Measurements from ENCODE around the gene PTPRZ1. TPM values are rescaled to one million over a fixed set of nuclear protein-coding genes. Genes with fewer than 3 reads are reported as not detected.

PTPRZ1 gene
- total RNA-seq, 1 donor from 2014 or later, result 154 TPM

GRCh38 chr7:121874298-121874697 lies 1.3 kb downstream of the PTPRZ1 start:
- Histone ChIP-seq H2AFZ (replicated peaks) (no peak overlapping the region), H3K27ac (no peak overlapping the region), H3K27me3 (no peaks in the 10 kb centered on the region), H3K36me3 (no peaks in the 10 kb centered on the region), H3K9ac (peak overlapping the region; percentile 74), H3F3A (ENCODE audit: low read depth) (peaks cover 34% of the 10 kb centered on the region), H3K4me3 (peak overlapping the region; percentile 81), H3K79me2 (ENCODE audit: low read depth) (peaks cover 61% of the 10 kb centered on the region), H3K4me1 (peaks cover 59% of the 10 kb centered on the region), H4K20me1 (ENCODE audit: low read depth) (peaks cover 20% of the 10 kb centered on the region), H3K9me3 (ENCODE audit: low read depth) (no peaks in the 10 kb centered on the region), H3K4me2 (peak overlapping the region; percentile 99)
- Mint-ChIP-seq H3K27ac (peak overlapping the region; percentile 94), H3K4me3 (peak overlapping the region; percentile 96), H3K4me1 (peaks cover 33% of the 10 kb centered on the region), H3K36me3 (peaks cover 31% of the 10 kb centered on the region), H3K9me3 (peaks cover 26% of the 10 kb centered on the region), H3K27me3 (ENCODE audit: insufficient read depth, low read depth) (peaks cover 2% of the 10 kb centered on the region)
- no peak for DNase-seq (ENCODE audit: low spot score)
- TF ChIP-seq EZH2 (IDR thresholded peaks at IDR 0.05), result no peak
- no peak for TF ChIP-seq EZH2phosphoT487 (IDR thresholded peaks at IDR 0.05)
- no peak for TF ChIP-seq CTCF (IDR thresholded peaks at IDR 0.05)

- peak overlapping the region; percentile 96 for H3K4me3 Mint-ChIP-seq
- H3K36me3 Mint-ChIP-seq, result peaks cover 34% of the 10 kb centered on the region
- peaks cover 2% of the 10 kb centered on the region for H3K27me3 Mint-ChIP-seq (ENCODE audit: insufficient read depth, low read depth)
- Histone ChIP-seq H3K27ac (no peak overlapping the region), H3K4me3 (peak overlapping the region; percentile 81), H3K4me2 (peak overlapping the region; percentile 99), H2AFZ (replicated peaks) (no peak overlapping the region), H3K9ac (no peak overlapping the region), H4K20me1 (ENCODE audit: low read depth) (peaks cover 29% of the 10 kb centered on the region), H3F3A (ENCODE audit: low read depth) (peaks cover 36% of the 10 kb centered on the region), H3K36me3 (no peaks in the 10 kb centered on the region), H3K79me2 (ENCODE audit: low read depth) (peaks cover 70% of the 10 kb centered on the region), H3K9me3 (ENCODE audit: low read depth) (no peaks in the 10 kb centered on the region), H3K27me3 (no peaks in the 10 kb centered on the region), H3K4me1 (peaks cover 66% of the 10 kb centered on the region)
- peak overlapping the region; percentile 1 for H3K27ac Mint-ChIP-seq
- DNase-seq (ENCODE audit: low spot score), result no peak
- peaks cover 28% of the 10 kb centered on the region for H3K9me3 Mint-ChIP-seq
- H3K4me1 Mint-ChIP-seq, result peaks cover 33% of the 10 kb centered on the region
- TF ChIP-seq EZH2phosphoT487 (IDR thresholded peaks at IDR 0.05) (no peak), CTCF (IDR thresholded peaks at IDR 0.05) (no peak), EZH2 (IDR thresholded peaks at IDR 0.05) (no peak)
These were observed 2.2 kb downstream of the PTPRZ1 start for GRCh38 chr7:121875203-121875602.

GRCh38 chr7:121876656-121877500 lies 3.9 kb downstream of the PTPRZ1 start:
- H3K9ac ChIP-seq, result no peak overlapping the region
- TF ChIP-seq EZH2phosphoT487 (IDR thresholded peaks at IDR 0.05) (no peak), CTCF (IDR thresholded peaks at IDR 0.05) (no peak), EZH2 (IDR thresholded peaks at IDR 0.05) (no peak)
- Mint-ChIP-seq H3K27ac (no peak overlapping the region), H3K36me3 (peaks cover 46% of the 10 kb centered on the region), H3K9me3 (peaks cover 34% of the 10 kb centered on the region), H3K4me1 (peaks cover 25% of the 10 kb centered on the region), H3K27me3 (ENCODE audit: insufficient read depth, low read depth) (peaks cover 2% of the 10 kb centered on the region), H3K4me3 (no peak overlapping the region)
- peaks cover 43% of the 10 kb centered on the region for H4K20me1 ChIP-seq (ENCODE audit: low read depth)
- peaks cover 71% of the 10 kb centered on the region for H3K4me1 ChIP-seq
- DNase-seq (ENCODE audit: low spot score), result no peak
- no peaks in the 10 kb centered on the region for H3K9me3 ChIP-seq (ENCODE audit: low read depth)
- peaks cover 6% of the 10 kb centered on the region for H3K36me3 ChIP-seq
- peak overlapping the region; percentile 99 for H3K4me2 ChIP-seq
- peak overlapping the region; percentile 8 for H3K4me3 ChIP-seq
- no peak overlapping the region for H2AFZ ChIP-seq (replicated peaks)
- peaks cover 44% of the 10 kb centered on the region for H3F3A ChIP-seq (ENCODE audit: low read depth)
- H3K27ac ChIP-seq, result peak overlapping the region; percentile 48
- no peaks in the 10 kb centered on the region for H3K27me3 ChIP-seq
- peaks cover 87% of the 10 kb centered on the region for H3K79me2 ChIP-seq (ENCODE audit: low read depth)
